TTC549 (cell line): ENCODE measurements around the gene ADGRL1.
"Not testable (repeated sequence)": the region's sequence is repeated elsewhere in the genome, so short reads cannot be mapped to it uniquely, and the experiment has no call there.

Experiments used
- FAIRE-seq: peaks from 2 replicates; lab custom pipeline; 2012; peaks lifted over from hg19 to GRCh38; lab: Jason Lieb, UNC

Gene ADGRL1

GRCh38 chr19:14160017-14160703 is 45.8 kb downstream of the ADGRL1 start:
- no peak for FAIRE-seq

- FAIRE-seq: no peak
Measured at GRCh38 chr19:14159059-14159458, 46.9 kb downstream of the ADGRL1 start.

DNA sequence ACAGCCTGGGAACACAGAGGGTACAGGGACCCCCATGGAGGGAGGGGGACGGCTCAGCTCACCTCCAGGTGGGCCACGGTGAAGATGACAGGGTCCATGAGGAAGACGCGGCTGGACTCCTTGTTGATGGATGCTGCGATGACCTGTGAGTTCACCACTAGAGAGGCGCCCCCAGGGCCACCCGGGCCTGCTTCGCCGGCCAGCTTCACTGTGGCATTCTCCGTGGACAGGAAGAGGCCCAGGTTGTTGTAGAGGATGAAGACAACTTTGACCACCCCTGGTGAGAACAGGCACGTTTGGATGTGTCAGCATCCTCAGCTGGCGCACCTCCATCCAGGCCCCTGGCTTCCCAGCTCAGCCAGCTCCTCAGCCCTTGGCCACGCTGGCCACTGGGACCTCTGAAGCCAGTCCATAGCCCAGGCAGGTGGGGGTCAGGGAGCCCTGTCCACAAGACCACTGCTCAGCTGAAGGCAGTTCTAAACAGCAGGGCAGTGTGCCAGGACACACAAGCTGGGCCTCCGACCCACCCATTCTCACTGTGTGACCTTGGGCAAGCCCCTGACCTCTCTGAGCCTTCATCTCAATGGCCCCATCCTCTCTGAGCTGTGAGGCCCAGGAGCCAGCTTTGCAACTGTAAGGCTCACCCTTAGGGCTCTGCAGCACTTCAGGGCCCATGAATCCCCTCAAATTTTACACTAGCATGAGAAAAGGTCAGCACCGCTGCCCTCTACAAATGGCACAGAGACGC is 47.5 kb downstream of the ADGRL1 start:
- FAIRE-seq: no peak

GRCh38 chr19:14156971-14157717 is 48.8 kb downstream of the ADGRL1 start:
- FAIRE-seq: no peak

- no peak for FAIRE-seq
Measured at GRCh38 chr19:14156122-14156521, 49.8 kb downstream of the ADGRL1 start.

GRCh38 chr19:14155371-14155770 is 50.6 kb downstream of the ADGRL1 start:
- FAIRE-seq: no peak

DNA sequence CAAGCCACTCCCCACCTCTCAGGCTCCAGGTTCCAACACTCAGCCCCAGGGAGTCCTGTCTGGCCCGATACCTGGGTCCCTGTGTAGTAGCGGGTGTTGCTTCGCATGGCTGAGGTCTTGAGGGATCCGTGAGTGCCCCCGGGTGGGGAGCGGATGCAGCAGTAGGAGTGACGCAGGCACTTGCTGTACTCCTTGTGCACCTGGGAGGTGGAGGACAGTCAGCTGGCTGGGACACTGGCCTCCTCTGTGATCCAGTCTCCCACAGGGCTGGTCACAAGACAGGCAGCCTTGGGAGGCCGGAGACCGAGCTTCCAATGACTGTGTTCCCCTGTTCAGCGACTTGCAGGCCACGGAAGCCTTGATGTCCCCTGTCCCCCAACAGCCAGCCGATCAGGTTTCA is 53.3 kb downstream of the ADGRL1 start:
- FAIRE-seq: no peak

GRCh38 chr19:14150770-14151661 is 55.0 kb downstream of the ADGRL1 start:
- FAIRE-seq: no peak

DNA sequence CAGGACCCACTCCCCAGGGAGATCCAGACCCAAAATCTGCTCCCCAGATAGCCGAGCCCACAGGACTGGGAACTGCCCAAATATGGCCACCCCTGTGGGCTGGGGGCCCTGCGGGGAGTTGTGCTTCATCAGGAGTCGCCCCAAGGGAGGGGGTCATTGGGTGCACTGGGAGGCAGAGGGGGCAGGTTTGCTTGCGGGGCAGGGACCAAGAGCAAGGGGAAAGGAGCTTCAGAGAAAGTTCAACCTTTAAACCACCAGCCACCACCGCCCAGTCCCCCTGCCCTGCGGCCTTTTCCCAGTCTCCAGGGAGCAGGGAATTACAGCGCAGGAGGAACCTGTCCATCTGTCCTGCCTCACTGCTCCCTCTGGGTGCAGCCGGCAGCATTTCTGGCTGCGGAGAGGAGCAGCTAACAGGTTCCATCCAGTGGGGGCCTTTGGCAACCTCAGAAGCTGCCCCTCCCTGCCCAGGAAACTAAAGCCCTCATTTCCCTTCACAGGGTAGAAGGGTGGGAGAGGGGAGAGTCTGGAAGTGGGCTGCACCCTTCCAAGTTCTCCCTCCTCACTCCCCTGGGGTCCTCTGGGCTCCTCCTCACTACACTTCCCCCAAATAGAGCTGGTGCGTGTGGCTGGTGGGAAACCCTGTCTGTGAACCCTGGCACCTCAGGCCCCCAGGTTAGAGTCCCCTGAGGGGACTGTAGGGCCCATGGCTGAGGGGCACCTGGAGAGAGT is 55.8 kb downstream of the ADGRL1 start:
- no peak for FAIRE-seq

DNA sequence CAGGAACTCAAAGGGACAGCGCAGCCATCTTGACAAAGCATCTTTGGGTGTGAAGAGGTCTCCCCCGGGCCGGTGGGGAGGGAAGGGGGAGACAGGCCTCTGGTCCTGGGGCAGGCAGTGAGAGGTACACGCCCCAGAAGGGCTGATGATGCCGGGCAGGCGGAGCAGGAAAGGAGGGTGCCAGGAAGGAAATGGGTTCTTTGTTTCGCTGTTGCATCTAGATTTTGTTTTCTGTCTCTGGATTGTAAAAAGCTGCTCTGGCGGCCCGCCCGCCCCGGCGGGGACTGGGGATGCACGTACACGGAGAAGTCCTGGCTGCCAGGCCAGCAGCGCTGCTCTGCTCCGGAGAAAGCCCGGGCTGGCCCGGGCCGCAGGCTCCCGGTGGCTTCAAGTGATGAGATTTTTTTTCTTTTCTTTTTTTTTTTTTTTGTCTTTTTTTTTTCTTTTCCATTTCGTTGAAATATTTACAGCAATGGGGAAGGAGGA is 56.4 kb downstream of the ADGRL1 start:
- FAIRE-seq: no peak

DNA sequence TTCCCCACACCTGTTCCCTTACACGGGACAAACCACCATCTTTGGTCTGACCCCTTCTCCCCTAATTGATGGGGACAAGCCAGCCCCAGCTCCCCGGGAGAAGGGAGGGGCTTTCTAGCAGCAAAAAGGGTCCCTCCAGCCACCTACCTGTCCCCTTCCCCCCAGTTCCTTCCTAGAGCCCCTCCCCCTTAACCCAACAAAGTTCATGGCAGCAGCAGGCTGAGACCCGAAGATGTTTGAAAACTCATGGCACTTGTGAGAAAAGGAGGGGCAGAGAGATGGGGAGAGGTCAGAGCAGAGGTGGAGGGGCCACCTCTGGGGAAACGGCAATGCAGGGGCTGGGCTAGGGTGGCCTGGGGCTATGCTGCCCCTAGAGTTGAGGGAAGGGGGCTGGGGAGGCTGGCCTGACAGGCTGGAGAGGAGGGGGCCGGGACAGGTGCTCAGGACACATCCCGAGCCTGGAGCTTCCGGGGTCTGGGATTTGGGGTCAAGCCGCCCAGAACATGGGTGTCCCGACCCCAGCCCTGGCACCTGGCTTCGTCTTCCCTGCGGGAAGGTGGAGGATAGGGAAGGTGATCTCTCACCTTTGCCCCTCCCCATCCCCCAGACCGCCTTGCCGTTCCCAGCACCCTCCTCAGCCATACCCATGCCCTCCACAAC is 57.1 kb downstream of the ADGRL1 start:
- no peak for FAIRE-seq

DNA sequence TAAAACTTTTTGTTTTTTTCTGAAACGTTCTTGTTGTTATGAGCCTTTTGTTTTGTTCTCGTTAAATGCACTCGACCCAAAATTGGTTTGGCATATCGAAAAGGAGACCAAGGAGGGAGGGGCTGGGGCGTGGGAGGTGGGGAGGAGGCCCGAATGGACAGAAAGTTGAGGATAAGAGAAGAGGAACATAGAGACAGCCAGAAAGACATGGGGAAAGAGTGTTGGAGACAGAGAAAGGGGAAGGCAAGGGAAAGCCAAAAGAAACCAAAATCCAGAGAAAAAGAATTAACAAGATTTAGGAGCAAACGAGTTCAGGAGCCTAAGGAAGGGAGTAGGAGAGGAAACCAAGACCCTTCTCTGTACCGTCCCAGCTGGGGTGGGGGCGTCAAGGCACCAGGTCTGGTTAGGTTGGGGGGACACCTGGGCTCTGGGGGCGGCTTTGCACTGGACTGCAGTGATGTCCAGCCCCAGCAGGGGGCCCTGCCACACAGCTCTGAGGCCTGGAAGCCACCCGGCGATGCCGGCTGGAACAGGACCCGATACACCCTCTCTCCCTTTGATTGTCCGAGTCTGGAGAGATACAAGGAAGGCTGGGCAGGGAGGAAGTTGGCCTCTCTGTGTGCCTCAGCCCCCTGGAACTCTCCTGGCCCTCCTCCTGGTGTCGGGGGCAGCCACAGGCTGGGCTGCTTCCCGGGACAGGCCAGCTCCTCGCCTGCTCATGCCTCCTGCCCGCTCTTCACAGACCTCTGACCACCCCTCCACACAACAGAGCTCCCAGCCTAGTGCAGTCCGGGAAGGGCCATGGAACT is 58.0 kb downstream of the ADGRL1 start:
- no peak for FAIRE-seq

DNA sequence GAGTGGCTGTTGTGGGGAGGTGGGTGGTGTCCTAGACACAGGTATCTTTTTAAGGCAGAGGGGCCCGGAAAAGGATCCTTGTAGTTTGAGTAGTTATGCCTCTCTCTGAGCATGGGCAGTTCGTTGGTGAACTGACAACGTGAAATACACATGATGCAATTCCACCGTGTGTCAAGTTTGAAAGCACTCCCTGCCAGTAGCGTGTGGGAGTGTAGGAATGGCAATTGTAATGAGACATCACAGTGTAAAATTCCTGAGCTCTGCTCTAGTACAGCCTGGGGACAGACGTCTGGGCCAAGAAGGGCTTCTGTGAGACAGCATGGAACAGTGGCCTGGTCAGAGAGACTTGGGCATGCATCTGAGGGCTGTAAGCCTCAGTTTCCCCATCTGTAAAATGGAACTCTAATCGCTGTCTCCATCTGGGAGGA is 59.2 kb downstream of the ADGRL1 start:
- no peak for FAIRE-seq

DNA sequence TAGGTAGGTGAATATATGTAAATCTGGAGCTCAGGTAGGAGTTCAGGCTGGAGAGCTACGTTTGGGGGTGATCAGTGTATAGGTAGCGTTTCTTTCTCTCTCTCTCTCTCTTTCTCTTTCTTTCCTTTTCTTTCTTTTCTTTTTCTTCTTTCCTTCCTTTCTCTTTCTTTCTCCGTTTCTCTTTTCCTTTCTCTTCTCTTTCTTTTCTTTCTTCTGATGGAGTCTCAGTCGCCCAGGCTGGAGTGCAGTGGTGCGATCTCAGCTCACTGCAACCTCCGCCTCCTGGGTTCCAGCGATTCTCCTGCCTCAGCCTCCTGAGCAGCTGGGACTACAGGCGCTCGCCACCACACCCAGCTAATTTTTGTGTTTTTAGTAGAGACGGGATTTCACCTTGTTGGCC is 59.8 kb downstream of the ADGRL1 start:
- not testable (repeated sequence) for FAIRE-seq

GRCh38 chr19:14145381-14145780 is 60.6 kb downstream of the ADGRL1 start:
- no peak for FAIRE-seq

DNA sequence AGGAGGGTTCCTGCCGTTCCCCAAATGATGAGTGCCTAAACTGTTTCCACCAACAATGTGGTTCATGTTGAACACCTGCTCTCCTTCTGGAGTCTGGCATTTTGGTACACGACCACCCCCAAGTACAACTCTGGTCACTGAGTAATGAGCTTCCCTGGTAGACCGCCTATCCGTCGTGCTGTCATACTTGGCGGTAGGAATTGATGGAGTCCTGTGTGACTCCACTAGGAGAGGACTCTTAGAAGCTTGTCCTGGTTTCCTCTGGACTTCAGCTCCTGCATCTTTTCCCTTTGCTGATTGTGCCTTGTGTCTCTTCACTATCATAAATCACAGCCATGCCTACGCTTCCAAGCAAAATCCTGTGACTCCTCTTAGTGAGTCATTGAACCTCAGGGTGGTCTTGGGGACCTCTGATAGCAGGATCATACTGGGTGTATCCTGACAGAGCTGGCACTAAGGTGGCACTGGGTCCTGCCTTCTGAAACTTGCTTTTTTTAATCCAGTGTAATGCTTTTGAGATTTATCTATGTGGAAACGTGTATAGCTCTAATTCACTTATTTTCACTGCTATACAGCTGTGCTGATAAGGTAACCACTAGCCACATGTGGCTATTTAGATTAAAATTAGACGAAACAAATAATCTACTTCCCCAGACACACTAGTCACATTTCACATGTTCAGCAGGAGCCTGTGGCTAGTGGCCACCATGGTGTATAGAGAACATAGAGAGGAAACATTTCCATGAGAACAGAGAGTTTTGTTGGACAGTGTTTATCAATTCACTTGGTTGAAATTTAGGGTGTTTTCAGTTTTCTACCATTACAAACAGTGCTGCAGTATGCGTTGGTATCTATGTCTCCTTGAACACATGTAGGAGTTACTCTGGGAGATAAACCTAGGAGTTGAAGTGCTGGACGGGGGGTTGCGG is 63.4 kb downstream of the ADGRL1 start:
- FAIRE-seq: no peak

DNA sequence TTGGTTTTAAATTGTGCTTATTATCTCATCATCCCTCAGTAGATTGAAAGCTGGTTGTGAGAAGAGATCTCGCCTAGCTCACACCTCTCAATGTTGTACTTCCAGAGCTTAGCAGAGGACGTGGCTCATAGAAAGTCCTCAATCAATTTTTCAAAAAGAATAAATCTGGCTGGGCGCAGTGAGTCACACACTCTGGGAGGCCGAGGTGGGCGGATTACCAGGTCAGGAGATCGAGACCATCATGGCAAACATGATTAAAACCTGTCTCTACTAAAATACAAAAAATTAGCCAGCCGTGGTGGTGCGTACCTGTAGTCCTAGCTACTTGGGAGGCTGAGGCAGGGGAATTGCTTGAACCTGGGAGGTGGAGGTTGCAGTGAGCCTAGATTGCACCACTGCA is 64.9 kb downstream of the ADGRL1 start:
- FAIRE-seq: no peak

DNA sequence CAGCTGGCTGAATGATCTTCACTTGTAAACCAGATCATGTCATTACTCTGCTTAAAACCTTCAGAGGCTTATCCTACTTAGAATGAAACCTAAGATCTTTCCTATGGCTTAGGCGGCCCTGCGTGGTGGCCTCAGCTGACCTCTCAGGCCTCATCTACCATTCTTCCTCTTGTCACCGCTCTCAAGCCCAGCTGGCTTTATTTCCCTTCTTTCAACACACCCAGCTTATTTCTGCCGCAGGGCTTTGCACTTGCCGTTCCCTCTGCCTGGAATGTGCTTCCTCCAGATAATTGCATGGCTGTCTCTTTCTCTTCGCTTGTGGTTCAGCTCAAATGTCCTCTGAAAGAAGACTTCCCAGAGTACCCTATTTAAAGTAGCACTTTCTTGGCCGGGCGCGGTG is 66.0 kb downstream of the ADGRL1 start:
- FAIRE-seq: no peak
